ENCODE measurements around the gene TMEM108. TPM values are rescaled to one million over a fixed set of nuclear protein-coding genes. Genes with fewer than 3 reads are reported as not detected.

The TMEM108 gene
- total RNA-seq, 4 donors from 2014 or later: 1.1 to 3.2 TPM; not detected in 2

DNA sequence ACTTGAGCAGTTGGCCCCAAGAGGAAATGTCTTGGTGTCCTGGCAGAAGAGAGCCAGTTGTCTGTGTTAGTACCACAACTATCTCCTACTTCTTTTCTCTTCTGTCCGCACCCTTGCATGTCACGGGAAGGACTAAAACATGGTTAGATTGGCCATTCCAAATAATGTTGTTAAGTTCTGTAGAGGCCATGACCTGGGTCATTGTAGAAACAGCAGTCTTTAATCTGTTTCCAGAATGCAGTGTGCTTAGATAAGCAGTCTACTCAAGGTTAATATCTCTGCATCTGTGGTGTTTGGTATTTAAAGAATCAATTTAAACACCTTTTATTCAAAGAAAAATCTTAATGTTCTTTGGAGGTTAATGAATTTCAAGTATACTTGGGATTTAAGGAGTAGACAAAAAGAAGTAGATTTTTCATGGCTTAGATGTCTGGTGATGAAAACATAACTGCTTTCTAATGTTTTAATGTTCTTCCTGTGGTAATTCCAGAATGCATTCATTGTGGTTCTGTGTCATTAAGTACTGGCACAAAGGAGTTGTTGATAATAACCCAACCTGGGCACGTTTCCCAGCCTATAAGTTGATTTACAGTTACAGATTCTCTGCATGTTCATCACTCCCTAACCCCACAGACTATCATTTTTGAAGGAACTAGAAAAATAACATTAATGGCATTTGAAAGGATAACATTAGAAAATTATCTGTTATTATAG is 58.9 kb downstream of the TMEM108 start:
- no peaks in the 10 kb centered on the region for H3K27me3 ChIP-seq
- H3K4me3 ChIP-seq: no peak overlapping the region
- H3K4me1 ChIP-seq: no peaks in the 10 kb centered on the region
- H3K36me3 ChIP-seq: no peaks in the 10 kb centered on the region
- no peaks in the 10 kb centered on the region for H3K9me3 ChIP-seq
- intact Hi-C loops (cut with DNase I; ENCODE audit: low total_unique reads): no loop called here
- DNase-seq: no peak
- H3K27ac ChIP-seq: no peak overlapping the region
- TF ChIP-seq POLR2A (IDR thresholded peaks at IDR 0.05): no peak
- TF ChIP-seq, protein P1, sequence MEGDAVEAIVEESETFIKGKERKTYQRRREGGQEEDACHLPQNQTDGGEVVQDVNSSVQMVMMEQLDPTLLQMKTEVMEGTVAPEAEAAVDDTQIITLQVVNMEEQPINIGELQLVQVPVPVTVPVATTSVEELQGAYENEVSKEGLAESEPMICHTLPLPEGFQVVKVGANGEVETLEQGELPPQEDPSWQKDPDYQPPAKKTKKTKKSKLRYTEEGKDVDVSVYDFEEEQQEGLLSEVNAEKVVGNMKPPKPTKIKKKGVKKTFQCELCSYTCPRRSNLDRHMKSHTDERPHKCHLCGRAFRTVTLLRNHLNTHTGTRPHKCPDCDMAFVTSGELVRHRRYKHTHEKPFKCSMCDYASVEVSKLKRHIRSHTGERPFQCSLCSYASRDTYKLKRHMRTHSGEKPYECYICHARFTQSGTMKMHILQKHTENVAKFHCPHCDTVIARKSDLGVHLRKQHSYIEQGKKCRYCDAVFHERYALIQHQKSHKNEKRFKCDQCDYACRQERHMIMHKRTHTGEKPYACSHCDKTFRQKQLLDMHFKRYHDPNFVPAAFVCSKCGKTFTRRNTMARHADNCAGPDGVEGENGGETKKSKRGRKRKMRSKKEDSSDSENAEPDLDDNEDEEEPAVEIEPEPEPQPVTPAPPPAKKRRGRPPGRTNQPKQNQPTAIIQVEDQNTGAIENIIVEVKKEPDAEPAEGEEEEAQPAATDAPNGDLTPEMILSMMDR (IDR thresholded peaks at IDR 0.05): no peak

DNA sequence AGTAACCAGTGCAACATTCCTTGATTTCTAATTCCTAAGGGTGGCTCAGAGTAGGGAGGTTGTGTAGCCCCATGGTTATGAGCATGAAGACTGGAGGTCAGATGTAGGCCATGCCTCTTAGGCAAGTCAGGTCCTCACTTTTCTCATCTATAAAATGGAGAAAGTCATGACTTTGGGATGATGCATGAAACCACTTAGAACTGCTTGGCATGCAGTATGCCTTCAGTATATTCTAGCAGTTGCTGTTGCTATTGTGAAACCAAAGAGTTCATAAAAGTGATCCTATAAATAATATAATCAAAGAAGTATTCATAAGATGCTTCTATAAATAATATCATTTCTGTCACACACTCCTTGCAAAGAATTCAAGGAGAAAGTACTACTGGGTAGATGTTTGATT is 65.5 kb downstream of the TMEM108 start:
- TF ChIP-seq POLR2A (IDR thresholded peaks at IDR 0.05): no peak
- TF ChIP-seq, protein P1 (IDR thresholded peaks at IDR 0.05): no peak
- Histone ChIP-seq H3K9me3 (no peaks in the 10 kb centered on the region), H3K4me3 (no peak overlapping the region), H3K4me1 (no peaks in the 10 kb centered on the region), H3K36me3 (no peaks in the 10 kb centered on the region), H3K27me3 (no peaks in the 10 kb centered on the region), H3K27ac (no peak overlapping the region)
- intact Hi-C loops (cut with DNase I; ENCODE audit: low total_unique reads): no loop called here
- no peak for DNase-seq

DNA sequence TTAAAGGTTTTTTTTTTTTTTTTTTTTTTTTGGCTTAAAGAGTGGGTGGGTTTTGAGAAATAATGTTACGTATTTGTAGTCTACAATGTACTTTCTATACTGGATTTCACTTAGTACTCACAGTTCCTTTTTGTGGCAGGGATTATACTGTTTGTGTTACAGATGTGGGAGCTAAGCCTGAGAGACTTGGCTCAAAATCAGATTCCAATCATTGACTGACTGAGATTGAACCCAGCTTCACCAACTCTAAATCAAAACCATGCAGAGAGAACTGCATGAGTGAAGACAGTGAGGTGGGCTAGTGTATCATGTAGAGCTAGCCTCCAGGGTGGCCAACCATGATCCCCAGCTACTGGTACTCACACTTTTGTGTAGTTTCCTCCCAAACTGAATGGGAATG is 68.0 kb downstream of the TMEM108 start:
- DNase-seq: no peak
- intact Hi-C loops (cut with DNase I; ENCODE audit: low total_unique reads): no loop called here

DNA sequence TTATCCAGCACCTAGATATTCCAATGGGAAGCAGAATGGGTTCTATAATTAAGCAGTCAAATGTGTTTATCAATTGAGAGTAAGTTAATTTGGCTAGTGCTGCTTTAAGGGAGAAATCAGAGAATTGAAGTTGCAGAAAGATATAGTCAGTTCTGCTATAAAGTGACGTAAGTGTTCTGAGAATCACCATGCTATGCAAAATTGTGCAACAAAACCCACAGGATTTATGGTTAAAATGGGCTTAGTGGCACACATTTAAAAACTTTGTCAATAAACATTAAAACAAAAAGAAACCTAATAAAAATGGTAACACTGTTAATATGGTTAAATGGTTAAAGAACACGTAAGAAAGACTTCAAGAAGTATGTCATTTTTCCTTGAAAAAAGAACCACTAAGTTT is 74.5 kb downstream of the TMEM108 start:
- Histone ChIP-seq H3K36me3 (no peaks in the 10 kb centered on the region), H3K9me3 (no peaks in the 10 kb centered on the region), H3K27ac (no peak overlapping the region), H3K27me3 (no peaks in the 10 kb centered on the region), H3K4me1 (no peaks in the 10 kb centered on the region), H3K4me3 (no peak overlapping the region)
- intact Hi-C loops (cut with DNase I; ENCODE audit: low total_unique reads): no loop called here
- DNase-seq: no peak
- TF ChIP-seq, protein P1 (IDR thresholded peaks at IDR 0.05): no peak
- TF ChIP-seq POLR2A (IDR thresholded peaks at IDR 0.05): no peak

More for the DNA sequence above, 68.0 kb downstream of the TMEM108 start:
- H3K9me3 ChIP-seq: no peaks in the 10 kb centered on the region
- H3K4me1 ChIP-seq: no peaks in the 10 kb centered on the region
- no peaks in the 10 kb centered on the region for H3K27me3 ChIP-seq
- H3K4me3 ChIP-seq: no peak overlapping the region
- no peak overlapping the region for H3K27ac ChIP-seq
- no peaks in the 10 kb centered on the region for H3K36me3 ChIP-seq
- TF ChIP-seq, protein P1 (IDR thresholded peaks at IDR 0.05): no peak
- TF ChIP-seq POLR2A (IDR thresholded peaks at IDR 0.05): no peak

DNA sequence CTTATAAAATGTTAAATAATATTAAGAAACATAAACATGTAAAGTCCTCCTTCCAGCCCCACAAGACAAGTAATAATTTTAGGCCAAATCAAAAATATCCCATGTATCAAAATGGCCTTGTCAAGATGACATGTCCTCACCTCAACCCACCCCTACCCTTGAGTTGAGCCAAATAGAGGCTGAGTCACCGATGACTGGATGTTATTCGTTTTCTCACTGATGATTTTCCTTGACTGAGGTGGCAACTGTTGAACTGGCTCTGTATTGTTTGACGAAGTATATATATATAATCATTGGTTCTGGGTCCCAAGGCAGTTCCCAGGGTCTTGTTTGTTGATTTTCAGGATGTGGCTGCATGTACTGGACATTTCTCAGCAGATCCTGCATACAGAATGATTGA is 75.3 kb downstream of the TMEM108 start:
- H3K4me3 ChIP-seq: no peak overlapping the region
- no peak overlapping the region for H3K27ac ChIP-seq
- no peaks in the 10 kb centered on the region for H3K27me3 ChIP-seq
- no peaks in the 10 kb centered on the region for H3K36me3 ChIP-seq
- no peak for DNase-seq
- H3K4me1 ChIP-seq: no peaks in the 10 kb centered on the region
- intact Hi-C loops (cut with DNase I; ENCODE audit: low total_unique reads): no loop called here
- H3K9me3 ChIP-seq: no peaks in the 10 kb centered on the region
- TF ChIP-seq POLR2A (IDR thresholded peaks at IDR 0.05): no peak
- TF ChIP-seq, protein P1 (IDR thresholded peaks at IDR 0.05): no peak
